Measurements from ENCODE around the gene SEC24D. TPM values are rescaled to one million over a fixed set of nuclear protein-coding genes. Genes with fewer than 3 reads are reported as not detected.
"Not testable (repeated sequence)": the region's sequence is repeated elsewhere in the genome, so short reads cannot be mapped to it uniquely, and the experiment has no call there.

SEC24D gene
- 61.6 and 63.9 TPM in 2 replicates for total RNA-seq

GRCh38 chr4:118835571-118836300 is at the start of gene SEC24D:
Gene SEC24D (minus strand): TSS chr4:118836126. CDS start chr4:118833696, 2,430 bp downstream.
- intact Hi-C loops (cut with micrococcal nuclease): loop anchor here (1.0 to 5.0 kb wide), 6 partner anchors 15 to 467 kb away; partner anchors contain the start of genes METTL14 and USP53

GRCh38 chr4:118884716-118885115 is 48.8 kb upstream of the SEC24D start:
- intact Hi-C loops (cut with micrococcal nuclease): no loop called here

- intact Hi-C loops (cut with micrococcal nuclease): no loop called here
Measured at GRCh38 chr4:118883861-118884260, 47.9 kb upstream of the SEC24D start.

- intact Hi-C loops (cut with micrococcal nuclease): no loop called here
Measured at GRCh38 chr4:118881512-118882146, 45.7 kb upstream of the SEC24D start.

- intact Hi-C loops (cut with micrococcal nuclease): no loop called here
Measured at GRCh38 chr4:118879409-118879808, 43.5 kb upstream of the SEC24D start.

- intact Hi-C loops (cut with micrococcal nuclease): not testable (repeated sequence)
Measured at GRCh38 chr4:118878507-118878906, 42.6 kb upstream of the SEC24D start.

GRCh38 chr4:118877797-118878196 is 41.9 kb upstream of the SEC24D start:
- intact Hi-C loops (cut with micrococcal nuclease): no loop called here

- intact Hi-C loops (cut with micrococcal nuclease): no loop called here
Measured at GRCh38 chr4:118872181-118872580, 36.3 kb upstream of the SEC24D start.

GRCh38 chr4:118869808-118870342 is 33.9 kb upstream of the SEC24D start:
- intact Hi-C loops (cut with micrococcal nuclease): no loop called here

- intact Hi-C loops (cut with micrococcal nuclease): no loop called here
Measured at GRCh38 chr4:118867311-118868067, 31.6 kb upstream of the SEC24D start.

GRCh38 chr4:118866442-118866841 is 30.5 kb upstream of the SEC24D start:
- intact Hi-C loops (cut with micrococcal nuclease): no loop called here

GRCh38 chr4:118865091-118865708 is 29.3 kb upstream of the SEC24D start:
- intact Hi-C loops (cut with micrococcal nuclease): loop anchor here (1.0 kb wide), 2 partner anchors 30 to 93 kb away; no protein-coding TSS in a partner anchor

- intact Hi-C loops (cut with micrococcal nuclease): no loop called here
Measured at GRCh38 chr4:118858779-118859178, 22.9 kb upstream of the SEC24D start.

GRCh38 chr4:118857760-118858159 is 21.8 kb upstream of the SEC24D start:
- intact Hi-C loops (cut with micrococcal nuclease): no loop called here

- intact Hi-C loops (cut with micrococcal nuclease): loop anchor here (1.0 kb wide), 1 partner anchor 14 kb away; the partner anchor contains the start of gene SEC24D
Measured at GRCh38 chr4:118850488-118851173, 14.7 kb upstream of the SEC24D start.

GRCh38 chr4:118849867-118850487 is 14.1 kb upstream of the SEC24D start:
- intact Hi-C loops (cut with micrococcal nuclease): loop anchor here (1.0 kb wide), 1 partner anchor 14 kb away; the partner anchor contains the start of gene SEC24D

GRCh38 chr4:118848901-118849300 is 13.0 kb upstream of the SEC24D start:
- intact Hi-C loops (cut with micrococcal nuclease): no loop called here

- intact Hi-C loops (cut with micrococcal nuclease): no loop called here
Measured at GRCh38 chr4:118848242-118848641, 12.3 kb upstream of the SEC24D start.

GRCh38 chr4:118846979-118847378 is 11.1 kb upstream of the SEC24D start:
- intact Hi-C loops (cut with micrococcal nuclease): no loop called here

- intact Hi-C loops (cut with micrococcal nuclease): no loop called here
Measured at GRCh38 chr4:118845552-118846050, 9.7 kb upstream of the SEC24D start.
